ENCODE measurements around the gene RPTOR. TPM values are rescaled to one million over a fixed set of nuclear protein-coding genes. Genes with fewer than 3 reads are reported as not detected.

The RPTOR gene
- total RNA-seq, 2 experiments from 2014 or later = 45.3 to 49.1 TPM

- DNase-seq (no peak), ATAC-seq (peak; percentile 34)
- peak overlapping the region; percentile 20 for H3K27ac Mint-ChIP-seq
- POLR2A ChIA-PET = interaction anchor here (2.1 kb wide), 1 partner anchor 9 kb away, joined by 7 read pairs; no protein-coding TSS in a partner anchor
- peaks cover 28% of the 10 kb centered on the region for H3K4me1 Mint-ChIP-seq (ENCODE audit: low read depth)
- H3K27me3 Mint-ChIP-seq = no peaks in the 10 kb centered on the region
- peaks cover 12% of the 10 kb centered on the region for H3K9me3 Mint-ChIP-seq
- H3K36me3 Mint-ChIP-seq (ENCODE audit: low read depth) = peaks cover 39% of the 10 kb centered on the region
- CTCF ChIA-PET = interaction anchor here (1.2 kb wide), 1 partner anchor 81 kb away, joined by 3 read pairs; no protein-coding TSS in a partner anchor
- intact Hi-C loops (cut with micrococcal nuclease) = no loop called here
- TF ChIP-seq CTCF (IDR thresholded peaks at IDR 0.05) = no peak
- no peak overlapping the region for H3K4me3 Mint-ChIP-seq
Measured at GRCh38 chr17:80656590-80656989, 112.0 kb downstream of the RPTOR start.

GRCh38 chr17:80657561-80657960 is 112.9 kb downstream of the RPTOR start:
- H3K4me1 Mint-ChIP-seq (ENCODE audit: low read depth) = peaks cover 25% of the 10 kb centered on the region
- no peak for TF ChIP-seq CTCF (IDR thresholded peaks at IDR 0.05)
- intact Hi-C loops (cut with micrococcal nuclease) = no loop called here
- no peak overlapping the region for H3K4me3 Mint-ChIP-seq
- CTCF ChIA-PET = interaction anchor here (1.1 to 1.2 kb wide), 2 partner anchors 82 kb away, joined by 3 to 4 read pairs; no protein-coding TSS in a partner anchor
- H3K36me3 Mint-ChIP-seq (ENCODE audit: low read depth) = peaks cover 32% of the 10 kb centered on the region
- H3K27ac Mint-ChIP-seq = peak overlapping the region; percentile 33
- no peaks in the 10 kb centered on the region for H3K27me3 Mint-ChIP-seq
- POLR2A ChIA-PET = interaction anchor here (0.8 to 1.1 kb wide), 2 partner anchors 8 to 10 kb away, joined by 3 read pairs; no protein-coding TSS in a partner anchor
- ATAC-seq (no peak), DNase-seq (no peak)
- peaks cover 12% of the 10 kb centered on the region for H3K9me3 Mint-ChIP-seq

DNA sequence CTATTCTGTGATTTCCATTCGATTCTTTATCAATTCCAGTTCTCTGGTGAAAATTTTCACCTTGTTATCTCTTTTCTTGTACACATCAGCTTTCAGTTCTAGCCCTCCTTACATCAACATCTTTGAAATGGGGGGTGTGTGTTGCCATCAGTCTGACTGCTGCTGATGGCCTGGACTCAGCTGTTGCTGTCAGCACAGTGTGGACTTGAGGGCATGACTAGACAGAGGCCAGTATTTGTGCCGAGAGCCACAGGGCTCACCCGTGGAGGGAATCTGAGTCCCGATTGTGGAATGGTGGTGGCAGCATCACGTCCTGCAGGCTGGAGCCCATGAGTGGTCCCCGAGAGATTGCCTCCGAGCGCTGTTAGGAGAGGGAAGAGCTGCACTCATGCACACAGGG is 114.2 kb downstream of the RPTOR start:
- no peak for ATAC-seq
- H3K4me3 Mint-ChIP-seq = no peak overlapping the region
- peak overlapping the region; percentile 27 for H3K27ac Mint-ChIP-seq
- no peak for DNase-seq
- no peaks in the 10 kb centered on the region for H3K27me3 Mint-ChIP-seq
- H3K4me1 Mint-ChIP-seq (ENCODE audit: low read depth) = peaks cover 32% of the 10 kb centered on the region
- CTCF ChIA-PET = interaction anchor here (1.1 kb wide), 1 partner anchor 83 kb away, joined by 4 read pairs; no protein-coding TSS in a partner anchor
- H3K36me3 Mint-ChIP-seq (ENCODE audit: low read depth) = peaks cover 27% of the 10 kb centered on the region
- peaks cover 12% of the 10 kb centered on the region for H3K9me3 Mint-ChIP-seq
- POLR2A ChIA-PET = interaction anchor here (1.2 kb wide), 1 partner anchor 9 kb away, joined by 3 read pairs; no protein-coding TSS in a partner anchor
- no peak for TF ChIP-seq CTCF (IDR thresholded peaks at IDR 0.05)
- intact Hi-C loops (cut with micrococcal nuclease) = no loop called here

DNA sequence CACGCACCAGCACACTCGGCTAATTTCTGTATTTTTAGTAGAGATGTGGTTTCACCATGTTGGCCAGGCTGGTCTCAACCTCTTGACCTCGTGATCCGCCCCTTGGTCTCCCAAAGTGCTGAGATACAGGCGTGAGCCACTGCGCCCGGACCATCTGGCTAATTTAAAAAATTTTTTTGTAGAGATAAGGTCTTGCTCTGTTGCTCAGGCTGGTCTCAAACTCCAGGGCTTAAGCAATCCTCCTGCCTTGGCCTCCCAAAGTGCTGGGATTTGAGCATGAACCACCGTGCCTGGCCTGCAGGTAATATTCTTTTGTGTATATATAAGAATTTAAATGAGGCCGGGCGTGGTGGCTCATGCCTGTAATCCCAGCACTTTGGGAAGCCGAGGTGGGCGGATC is 115.0 kb downstream of the RPTOR start:
- DNase-seq (no peak), ATAC-seq (no peak)
- Mint-ChIP-seq H3K27ac (no peak overlapping the region), H3K36me3 (ENCODE audit: low read depth) (peaks cover 25% of the 10 kb centered on the region), H3K4me3 (no peak overlapping the region), H3K4me1 (ENCODE audit: low read depth) (peaks cover 41% of the 10 kb centered on the region), H3K9me3 (peaks cover 11% of the 10 kb centered on the region), H3K27me3 (no peaks in the 10 kb centered on the region)
- POLR2A ChIA-PET = interaction anchor here (1.2 kb wide), 1 partner anchor 10 kb away, joined by 3 read pairs; no protein-coding TSS in a partner anchor
- intact Hi-C loops (cut with micrococcal nuclease) = no loop called here
- TF ChIP-seq CTCF (IDR thresholded peaks at IDR 0.05) = no peak
- CTCF ChIA-PET = no interaction called here

- Mint-ChIP-seq H3K27me3 (no peaks in the 10 kb centered on the region), H3K27ac (peak overlapping the region; percentile 10), H3K4me3 (no peak overlapping the region), H3K36me3 (ENCODE audit: low read depth) (peaks cover 23% of the 10 kb centered on the region), H3K9me3 (peaks cover 11% of the 10 kb centered on the region), H3K4me1 (ENCODE audit: low read depth) (peaks cover 44% of the 10 kb centered on the region)
- ChIA-PET CTCF (interaction anchor here (1.9 kb wide), 1 partner anchor 85 kb away, joined by 5 read pairs; no protein-coding TSS in a partner anchor), POLR2A (interaction anchor here (1.0 kb wide), 1 partner anchor 20 kb away, joined by 4 read pairs; no protein-coding TSS in a partner anchor)
- no peak for ATAC-seq
- intact Hi-C loops (cut with micrococcal nuclease) = no loop called here
- TF ChIP-seq CTCF (IDR thresholded peaks at IDR 0.05) = no peak
- DNase-seq = no peak
Measured at GRCh38 chr17:80660527-80661198, 116.0 kb downstream of the RPTOR start.

All from activated CD8-positive, alpha-beta T cell treated with anti-CD3 and anti-CD28 coated beads for 36 hours (primary cell).